SK-N-SH (cell line): ENCODE results near the gene SLC7A8.

Experiments
- CHD2 ChIP-seq: fragments of 150-350 bp; IDR thresholded peaks from 2 replicates; pipeline ENCODE4 v1.6.1; 2018; ENCODE audit warnings: low read length; ENCODE audit not compliant: partially characterized antibody
- CTCF ChIP-seq: fragments of 200-600 bp; sonication (generic); IDR thresholded peaks from 2 replicates; pipeline ENCODE4 v1.6.1; 2017; ENCODE audit warnings: antibody characterized with exemption, mild to moderate bottlenecking, moderate library complexity
- EZH2phosphoT487 ChIP-seq: fragments of 200-600 bp; sonication (generic); IDR thresholded peaks from 2 replicates; pipeline ENCODE4 v1.6.1; 2017; ENCODE audit warnings: low read depth, mixed run types, mild to moderate bottlenecking, antibody characterized with exemption, moderate library complexity, borderline replicate concordance
- GATA2 ChIP-seq: sonication (generic); formaldehyde crosslinking; IDR thresholded peaks from 2 replicates; pipeline ENCODE4 v1.5.0; 2020; ENCODE audit warnings: mild to moderate bottlenecking, missing genetic modification reagents
- RCOR1 ChIP-seq: fragments of 150-350 bp; IDR thresholded peaks from 2 replicates; pipeline ENCODE4 v1.6.1; 2017; ENCODE audit warnings: antibody characterized with exemption, low read length
- RFX5 ChIP-seq: IDR thresholded peaks from 2 replicates; pipeline ENCODE4 v1.6.1; 2012; ENCODE audit warnings: mild to moderate bottlenecking, improper control_type of control experiment, low read length
- TCF12 ChIP-seq: IDR thresholded peaks from 2 replicates; pipeline ENCODE4 v1.4.0; 2012
- TF ChIP-seq, protein P1 (sequence below): IDR thresholded peaks from 2 replicates; pipeline ENCODE4 v1.6.1; 2012; ENCODE audit warnings: mild to moderate bottlenecking, low read depth, low read length, moderate library complexity
- TF ChIP-seq, protein P2 (sequence below): IDR thresholded peaks from 2 replicates; pipeline ENCODE4 v1.4.0; 2012; ENCODE audit warnings: low read depth
- TF ChIP-seq, protein P3 (sequence below): IDR thresholded peaks from 2 replicates; pipeline ENCODE4; 2012

DNA sequence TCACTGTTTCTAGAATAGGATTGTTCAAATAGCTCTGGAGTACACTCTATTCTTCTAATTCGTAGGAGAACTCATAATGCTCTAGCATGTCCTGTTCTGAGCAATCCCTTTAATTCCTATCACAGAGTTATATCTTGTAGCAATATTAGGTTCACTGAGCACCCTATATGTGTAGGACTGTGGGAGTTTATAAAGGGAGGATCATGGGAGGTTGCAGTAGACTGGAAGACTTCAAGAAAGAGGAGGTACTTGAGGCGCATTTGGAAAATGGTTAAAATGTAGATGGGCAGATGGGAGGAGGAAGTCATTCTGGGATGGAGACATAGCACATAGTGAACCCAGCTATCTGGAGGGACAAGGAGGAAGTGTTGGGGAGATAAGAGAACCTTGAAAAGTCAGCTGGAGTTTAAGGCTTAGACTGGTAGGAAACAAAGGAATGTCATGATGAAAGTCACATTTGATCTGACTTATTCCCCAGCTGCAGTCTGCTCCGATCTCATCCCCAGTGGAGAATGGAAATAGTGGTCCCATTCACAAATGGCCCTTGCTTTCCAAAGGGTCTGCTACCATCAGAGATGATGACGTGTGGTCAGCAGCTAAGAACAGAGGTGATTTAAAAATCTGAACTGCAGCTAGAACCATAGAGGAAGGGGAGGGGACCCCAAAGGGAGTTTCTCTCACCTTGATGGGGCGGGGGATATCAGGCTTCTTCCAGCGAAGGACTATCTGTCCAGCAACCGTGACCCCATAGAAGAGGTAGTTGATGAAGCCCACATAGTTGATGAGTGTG is 54.3 kb downstream of the SLC7A8 start:
- TF ChIP-seq TCF12 (no peak), RCOR1 (no peak), CTCF (no peak), CHD2 (no peak), EZH2phosphoT487 (no peak), RFX5 (no peak), GATA2 (CRISPR knock-in tag) (no peak)
- TF ChIP-seq, protein P1, sequence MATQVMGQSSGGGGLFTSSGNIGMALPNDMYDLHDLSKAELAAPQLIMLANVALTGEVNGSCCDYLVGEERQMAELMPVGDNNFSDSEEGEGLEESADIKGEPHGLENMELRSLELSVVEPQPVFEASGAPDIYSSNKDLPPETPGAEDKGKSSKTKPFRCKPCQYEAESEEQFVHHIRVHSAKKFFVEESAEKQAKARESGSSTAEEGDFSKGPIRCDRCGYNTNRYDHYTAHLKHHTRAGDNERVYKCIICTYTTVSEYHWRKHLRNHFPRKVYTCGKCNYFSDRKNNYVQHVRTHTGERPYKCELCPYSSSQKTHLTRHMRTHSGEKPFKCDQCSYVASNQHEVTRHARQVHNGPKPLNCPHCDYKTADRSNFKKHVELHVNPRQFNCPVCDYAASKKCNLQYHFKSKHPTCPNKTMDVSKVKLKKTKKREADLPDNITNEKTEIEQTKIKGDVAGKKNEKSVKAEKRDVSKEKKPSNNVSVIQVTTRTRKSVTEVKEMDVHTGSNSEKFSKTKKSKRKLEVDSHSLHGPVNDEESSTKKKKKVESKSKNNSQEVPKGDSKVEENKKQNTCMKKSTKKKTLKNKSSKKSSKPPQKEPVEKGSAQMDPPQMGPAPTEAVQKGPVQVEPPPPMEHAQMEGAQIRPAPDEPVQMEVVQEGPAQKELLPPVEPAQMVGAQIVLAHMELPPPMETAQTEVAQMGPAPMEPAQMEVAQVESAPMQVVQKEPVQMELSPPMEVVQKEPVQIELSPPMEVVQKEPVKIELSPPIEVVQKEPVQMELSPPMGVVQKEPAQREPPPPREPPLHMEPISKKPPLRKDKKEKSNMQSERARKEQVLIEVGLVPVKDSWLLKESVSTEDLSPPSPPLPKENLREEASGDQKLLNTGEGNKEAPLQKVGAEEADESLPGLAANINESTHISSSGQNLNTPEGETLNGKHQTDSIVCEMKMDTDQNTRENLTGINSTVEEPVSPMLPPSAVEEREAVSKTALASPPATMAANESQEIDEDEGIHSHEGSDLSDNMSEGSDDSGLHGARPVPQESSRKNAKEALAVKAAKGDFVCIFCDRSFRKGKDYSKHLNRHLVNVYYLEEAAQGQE = no peak
- TF ChIP-seq, protein P2, sequence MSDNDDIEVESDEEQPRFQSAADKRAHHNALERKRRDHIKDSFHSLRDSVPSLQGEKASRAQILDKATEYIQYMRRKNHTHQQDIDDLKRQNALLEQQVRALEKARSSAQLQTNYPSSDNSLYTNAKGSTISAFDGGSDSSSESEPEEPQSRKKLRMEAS = no peak
- TF ChIP-seq, protein P3, sequence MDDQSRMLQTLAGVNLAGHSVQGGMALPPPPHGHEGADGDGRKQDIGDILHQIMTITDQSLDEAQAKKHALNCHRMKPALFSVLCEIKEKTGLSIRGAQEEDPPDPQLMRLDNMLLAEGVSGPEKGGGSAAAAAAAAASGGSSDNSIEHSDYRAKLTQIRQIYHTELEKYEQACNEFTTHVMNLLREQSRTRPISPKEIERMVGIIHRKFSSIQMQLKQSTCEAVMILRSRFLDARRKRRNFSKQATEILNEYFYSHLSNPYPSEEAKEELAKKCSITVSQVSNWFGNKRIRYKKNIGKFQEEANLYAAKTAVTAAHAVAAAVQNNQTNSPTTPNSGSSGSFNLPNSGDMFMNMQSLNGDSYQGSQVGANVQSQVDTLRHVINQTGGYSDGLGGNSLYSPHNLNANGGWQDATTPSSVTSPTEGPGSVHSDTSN = no peak
